T-helper 9 cell (primary cell): ENCODE measurements around the gene NDUFS8.
"Not testable (repeated sequence)": the region's sequence is repeated elsewhere in the genome, so short reads cannot be mapped to it uniquely, and the experiment has no call there.

Experiments
- DNase-seq: peaks from one replicate; pipeline ENCODE4 v3.0.0-alpha.2; 2020
- total RNA-seq, 2 donors: gene quantifications; one replicate each; lab custom pipeline; 2026; lab: John Stamatoyannopoulos, UW

Gene NDUFS8
- total RNA-seq, result 26.3 to 46.2 reads per million in 2 donors

DNA sequence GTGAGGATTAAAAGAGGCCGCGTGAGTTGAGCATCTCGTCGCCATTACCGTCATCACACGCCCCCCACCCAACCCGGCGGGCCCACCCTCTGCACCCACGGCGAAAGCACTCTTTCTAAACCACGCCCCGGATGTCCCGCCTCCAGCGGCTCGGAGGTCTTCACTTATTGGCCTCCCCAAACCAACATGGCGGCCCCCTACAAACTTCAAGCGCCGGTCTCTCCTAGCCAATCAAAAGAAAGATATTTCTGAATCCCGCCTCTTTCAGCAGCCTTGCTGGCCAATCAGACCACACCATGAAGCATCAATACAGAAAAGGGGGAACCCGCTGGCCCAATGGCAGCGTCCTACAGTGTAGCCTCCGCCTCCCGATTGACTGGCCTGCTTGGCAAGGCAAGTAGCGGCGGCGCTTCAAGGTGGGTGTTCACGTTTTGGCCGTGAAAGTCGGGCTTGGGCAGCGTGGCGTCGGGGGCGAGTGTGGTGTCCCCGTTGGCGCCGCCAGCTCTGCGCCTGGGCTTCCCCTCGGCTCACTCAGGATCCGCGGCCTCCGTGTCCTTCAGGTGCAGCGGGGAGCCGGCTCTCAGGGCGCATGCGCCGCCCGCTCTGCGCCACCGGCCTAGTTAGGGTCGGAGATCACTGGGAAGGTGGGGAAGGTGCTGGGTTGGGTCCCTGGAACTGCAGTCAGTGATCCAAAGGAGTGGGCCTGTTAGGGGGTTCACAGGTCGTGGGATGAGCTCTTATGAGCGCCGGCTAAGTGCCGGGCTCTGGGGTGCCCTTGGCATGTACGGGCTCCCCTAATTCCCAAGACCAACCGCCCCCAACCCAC, at the start of gene NDUFS8:
TSS of gene NDUFS8 (plus strand) at position 364 of the 826 bp plus-strand sequence. CDS start 1,471 bp downstream, outside the sequence.
- DNase-seq, result peak; percentile 93

DNA sequence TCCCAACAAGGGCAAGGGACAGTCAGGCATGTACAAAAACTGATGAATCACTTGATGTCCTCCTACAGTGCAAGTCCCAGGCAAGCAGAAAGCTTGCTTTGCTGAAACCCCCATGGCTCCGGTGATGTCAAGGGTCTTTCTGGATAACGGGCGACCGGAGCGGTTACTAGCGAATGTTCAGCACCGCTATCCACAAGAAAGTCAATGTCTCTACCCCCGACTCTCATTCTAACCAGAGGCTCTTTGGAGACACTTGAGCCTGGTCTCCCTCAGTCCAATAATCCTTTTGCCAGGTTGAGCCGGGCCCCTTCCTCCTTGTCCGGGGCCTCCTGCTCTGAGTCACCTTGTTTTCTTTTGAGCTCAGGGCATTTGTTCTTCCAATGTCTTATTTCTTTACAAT, 49.3 kb upstream of the NDUFS8 start:
- not testable (repeated sequence) for DNase-seq

DNA sequence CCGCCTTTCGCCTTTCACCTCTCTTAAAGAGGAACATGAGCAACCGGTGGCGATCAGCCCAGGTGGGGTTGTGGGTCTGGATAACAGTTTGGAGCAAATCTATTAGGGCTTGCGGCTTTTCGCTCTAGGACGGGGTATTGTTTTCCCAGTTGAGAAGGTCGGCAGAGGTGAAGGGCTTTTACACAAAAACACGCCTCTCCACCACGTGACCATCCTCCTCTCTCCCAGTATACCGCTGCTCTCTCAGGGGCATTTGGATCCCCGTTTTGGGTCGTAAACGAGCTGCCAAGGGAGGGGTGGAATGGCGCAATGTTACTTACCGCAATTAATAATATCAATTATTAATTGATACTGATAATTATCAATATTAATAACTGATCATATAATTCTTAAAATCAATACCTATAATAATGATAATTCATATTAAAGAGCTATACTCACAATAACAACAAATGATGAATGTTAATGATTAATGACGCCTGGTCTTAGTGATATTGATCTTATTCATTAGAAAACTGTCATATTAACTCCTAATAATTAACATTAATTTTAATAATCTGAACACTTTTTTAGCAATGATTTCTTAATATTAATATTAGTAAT, 48.1 kb upstream of the NDUFS8 start:
- not testable (repeated sequence) for DNase-seq

DNA sequence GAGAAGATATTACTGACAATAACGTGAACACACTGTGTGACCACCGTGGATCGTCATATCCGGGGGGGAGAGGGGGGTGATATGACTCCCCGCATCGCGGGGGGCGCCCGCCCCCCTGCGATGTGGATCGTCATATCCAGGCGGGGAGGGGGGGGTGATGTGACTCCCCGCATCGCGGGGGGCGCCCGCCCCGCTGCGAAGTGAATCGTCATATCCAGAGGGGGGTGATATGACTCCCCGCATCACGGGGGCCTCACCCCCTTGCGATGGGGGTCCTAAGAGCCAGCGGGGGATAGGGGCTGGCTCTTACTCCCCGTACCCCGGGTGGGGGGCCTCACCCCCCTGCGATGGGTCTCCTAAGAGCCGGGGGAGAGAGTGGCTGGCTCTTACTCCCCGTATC, 46.5 kb upstream of the NDUFS8 start:
- no peak for DNase-seq

DNA sequence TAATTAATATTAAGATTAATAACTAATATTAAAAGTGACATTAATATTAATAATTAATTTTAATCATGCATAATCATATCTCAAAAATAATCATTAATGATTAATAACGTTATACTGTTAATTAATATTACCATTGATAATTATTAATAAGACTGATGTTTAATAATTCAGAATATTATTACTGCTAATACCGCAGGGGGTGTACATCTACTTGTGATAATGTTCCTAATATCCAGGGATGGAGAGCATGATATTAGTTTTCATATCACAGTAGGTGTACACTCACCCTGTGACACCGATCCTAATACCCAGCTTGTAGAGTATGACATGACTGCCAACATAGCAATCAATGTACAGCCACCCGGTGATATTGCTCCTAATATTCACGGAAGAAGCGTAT, 45.2 kb upstream of the NDUFS8 start:
- DNase-seq, result not testable (repeated sequence)

DNA sequence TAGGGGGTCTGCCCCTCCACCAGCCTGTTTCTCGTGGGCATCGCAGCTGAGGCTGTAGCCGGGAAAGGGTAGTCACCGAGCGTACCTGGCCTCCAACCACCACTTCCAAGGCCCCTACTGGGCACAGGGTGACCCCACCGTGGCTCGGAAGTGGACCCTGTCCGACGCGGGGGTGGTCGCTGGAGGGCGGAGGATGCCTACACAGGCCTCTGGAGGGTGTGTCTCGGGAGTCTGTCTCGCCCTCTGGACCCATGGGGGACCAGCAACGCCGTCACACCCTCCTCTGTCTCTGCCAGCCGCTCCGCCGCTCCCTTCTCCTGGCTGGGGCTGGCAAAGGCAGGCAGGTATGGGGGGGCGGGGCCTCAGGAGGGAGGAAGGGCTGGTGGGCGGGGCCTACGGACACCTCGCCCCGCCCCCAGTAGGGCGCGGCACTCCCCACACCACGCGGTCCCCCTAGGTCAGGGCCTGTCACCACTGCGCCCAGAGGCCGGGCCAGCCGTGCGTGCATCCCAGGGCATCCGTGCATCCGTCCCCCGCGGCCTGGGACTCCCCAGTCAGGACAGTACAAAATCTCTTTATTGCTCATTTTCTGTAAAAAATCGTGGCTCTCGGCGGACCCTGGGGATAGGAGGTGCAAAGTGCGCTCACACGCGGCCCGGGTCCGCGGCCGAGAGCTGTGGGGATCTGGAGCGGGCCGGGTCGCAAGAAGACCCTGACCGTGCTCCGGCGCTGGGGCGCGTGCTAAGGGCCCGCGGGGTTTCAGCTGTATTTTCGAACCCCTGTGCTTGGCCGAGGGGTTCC, 39.7 kb upstream of the NDUFS8 start:
- not testable (repeated sequence) for DNase-seq

DNA sequence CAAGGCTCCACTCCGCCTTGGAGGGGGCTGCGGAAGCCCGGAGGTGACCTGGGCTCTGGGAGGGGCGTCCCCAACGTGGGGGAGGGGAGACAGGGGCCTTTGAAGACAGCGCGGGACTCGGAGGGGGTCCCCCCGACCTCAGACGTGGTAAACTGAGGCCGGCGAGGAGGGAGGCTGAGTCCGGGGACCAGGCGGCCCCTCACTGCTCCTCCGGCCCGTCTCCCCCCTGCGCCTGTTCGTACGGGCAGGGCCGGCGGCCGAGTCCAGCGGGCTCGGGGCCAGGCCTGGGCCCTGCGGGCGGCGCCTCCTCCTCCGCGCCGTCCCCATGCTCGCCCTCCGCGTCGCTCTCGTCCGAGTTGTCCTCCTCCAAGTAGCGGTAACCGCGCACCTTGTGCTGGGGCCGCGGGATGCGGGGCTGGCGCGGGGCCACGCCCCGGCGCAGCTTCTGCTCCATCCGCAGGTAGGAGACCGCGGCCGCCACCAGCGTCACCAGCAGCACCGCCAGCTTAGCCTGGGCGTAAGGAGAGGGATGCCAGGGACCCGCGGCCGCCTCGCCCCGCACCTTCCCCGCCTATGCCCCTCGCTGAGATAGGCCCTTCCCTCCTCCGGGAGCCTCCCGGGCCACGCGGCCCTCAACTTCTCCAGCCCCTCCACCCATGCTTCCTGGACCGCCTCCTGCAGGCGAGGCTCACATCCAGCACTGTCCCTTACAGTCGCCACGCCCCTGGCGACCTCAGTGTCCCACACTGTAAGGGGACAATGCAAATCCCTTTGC, 38.9 kb upstream of the NDUFS8 start:
- not testable (repeated sequence) for DNase-seq

DNA sequence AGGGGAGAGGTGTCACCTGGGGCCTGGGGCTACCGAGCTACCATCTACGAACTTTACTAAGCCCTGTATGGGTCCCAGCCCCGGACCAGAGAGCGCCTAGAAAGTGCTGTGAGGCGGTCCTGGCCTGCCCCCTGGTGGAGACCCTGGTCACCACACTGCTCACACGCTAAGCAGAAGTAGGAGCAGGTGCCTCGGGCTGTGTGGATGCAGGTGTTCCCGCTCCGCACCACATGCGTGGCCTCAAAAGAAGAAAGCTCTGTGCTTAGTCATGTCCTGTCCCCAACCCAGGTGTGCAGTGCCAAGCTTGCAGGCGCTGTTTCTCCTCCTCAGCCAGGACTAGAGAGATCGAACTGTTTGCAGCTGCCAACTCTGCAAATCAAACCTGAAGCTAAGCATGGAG, 36.7 kb upstream of the NDUFS8 start:
- DNase-seq, result peak; percentile 25

DNA sequence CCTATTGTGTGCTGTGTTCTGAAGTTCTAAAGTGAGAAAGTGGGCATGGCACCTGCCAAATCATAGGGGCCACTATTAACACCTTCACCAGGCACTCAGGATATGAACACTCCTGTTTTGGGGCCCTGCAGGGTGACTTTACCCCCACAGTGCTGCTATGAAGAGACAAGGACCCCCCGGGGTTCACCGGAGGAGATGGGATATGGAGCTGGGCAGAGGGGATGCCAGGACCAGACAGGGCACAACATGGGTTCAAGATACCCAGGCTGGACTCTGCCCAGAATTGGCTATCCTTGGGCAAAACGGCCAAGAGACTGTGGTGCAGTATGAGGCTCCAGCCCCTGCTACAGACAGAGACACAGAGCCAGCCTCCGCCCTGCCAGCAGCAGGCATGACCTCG, 36.1 kb upstream of the NDUFS8 start:
- DNase-seq, result not testable (repeated sequence)

DNA sequence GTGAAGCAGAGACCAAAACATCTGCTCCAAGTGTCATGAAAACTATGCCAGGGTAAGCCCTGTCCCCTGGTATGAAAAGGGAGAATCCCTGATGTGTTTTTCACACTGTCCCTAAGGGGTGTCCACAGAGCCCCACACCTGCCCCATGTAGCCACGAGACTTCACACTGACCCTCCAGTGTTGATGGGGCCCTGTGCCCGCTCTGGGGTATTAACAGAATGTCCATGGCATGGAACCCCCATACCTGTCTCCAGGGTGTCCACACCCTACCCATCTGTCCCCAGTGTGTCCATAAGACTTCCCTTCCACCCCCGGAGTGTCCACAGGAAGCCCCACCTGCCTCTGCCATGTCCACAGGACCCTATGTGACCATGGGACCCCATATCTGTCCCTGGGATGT, 35.4 kb upstream of the NDUFS8 start:
- not testable (repeated sequence) for DNase-seq

DNA sequence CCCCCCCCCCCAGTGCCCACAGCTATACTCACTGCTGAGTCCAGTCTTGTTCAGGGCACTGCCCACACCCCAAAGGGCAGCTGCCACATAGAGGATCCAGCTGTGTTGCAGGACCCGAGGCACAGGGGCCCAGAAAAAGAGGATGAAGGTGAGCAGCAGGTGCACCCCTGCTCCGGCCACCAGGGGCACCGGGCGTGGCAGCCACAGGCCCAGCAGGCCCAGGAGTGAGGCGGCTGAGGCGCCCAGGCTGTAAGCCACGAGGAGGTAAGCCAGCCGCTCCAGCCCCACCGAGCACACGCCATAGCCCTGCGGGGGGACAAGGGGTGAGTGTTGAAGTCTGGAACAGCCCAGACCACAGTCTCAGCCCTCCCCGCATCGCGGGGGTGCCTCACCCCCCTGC, 34.9 kb upstream of the NDUFS8 start:
- not testable (repeated sequence) for DNase-seq

DNA sequence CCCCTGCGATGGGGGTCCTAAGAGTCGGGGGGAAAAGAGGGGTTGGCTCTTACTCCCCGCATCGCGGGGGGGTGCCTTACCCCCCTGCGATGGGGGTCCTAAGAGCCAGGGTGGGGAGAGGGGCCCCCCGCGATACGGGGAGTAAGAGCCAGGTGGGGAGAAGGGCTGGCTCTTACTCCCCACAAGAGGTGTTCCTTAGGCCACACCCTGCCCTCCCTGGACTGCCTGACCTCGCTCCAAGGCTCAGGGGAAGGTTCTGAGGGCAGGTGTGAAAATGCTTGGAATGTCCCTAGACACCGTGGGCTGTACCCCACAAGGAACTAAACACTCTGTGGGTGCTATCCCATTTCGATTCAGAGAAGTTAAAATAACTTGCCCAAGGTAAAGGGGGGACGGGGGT, 34.4 kb upstream of the NDUFS8 start:
- DNase-seq, result no peak

DNA sequence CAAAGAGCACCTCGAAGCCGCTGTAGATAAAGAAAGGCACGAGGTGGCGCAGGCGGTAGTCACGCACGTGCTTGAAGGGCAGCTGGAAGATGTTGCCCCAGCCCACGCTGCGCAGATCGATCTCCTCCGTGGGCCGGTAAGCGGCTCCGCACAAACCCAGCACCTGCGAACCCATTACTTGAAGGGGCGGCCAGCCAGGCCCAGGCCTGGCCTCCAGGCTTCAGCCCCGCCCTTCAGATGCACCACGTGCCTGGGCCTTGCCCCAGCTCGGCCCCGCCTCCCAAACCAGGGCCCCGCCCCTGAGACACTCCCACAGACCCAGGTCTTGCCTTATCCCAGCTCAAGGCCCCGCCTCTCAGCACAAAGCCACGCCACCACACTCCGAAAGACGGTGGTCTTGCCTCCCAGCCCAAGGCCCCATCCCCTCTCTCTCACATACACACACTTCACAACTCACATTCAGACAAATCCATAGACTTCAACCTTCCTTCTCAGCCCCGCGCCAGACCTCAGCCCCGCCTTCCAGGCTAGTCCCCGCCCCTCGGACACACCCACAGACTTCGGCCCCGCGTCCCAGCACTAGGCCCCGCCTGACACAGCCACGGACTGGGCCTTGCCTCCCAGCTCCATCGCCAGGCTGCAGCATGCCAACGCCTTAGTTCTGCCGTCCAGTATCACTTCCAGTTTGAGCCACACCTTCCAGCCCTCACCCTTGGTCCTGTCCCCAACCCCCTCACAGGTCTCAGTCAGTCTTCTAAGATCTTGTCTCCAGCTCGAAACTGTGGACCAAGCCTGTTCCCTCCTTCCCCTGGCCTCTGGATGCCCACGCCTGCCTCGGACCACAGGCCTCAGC, 33.6 kb upstream of the NDUFS8 start:
- DNase-seq, result no peak

DNA sequence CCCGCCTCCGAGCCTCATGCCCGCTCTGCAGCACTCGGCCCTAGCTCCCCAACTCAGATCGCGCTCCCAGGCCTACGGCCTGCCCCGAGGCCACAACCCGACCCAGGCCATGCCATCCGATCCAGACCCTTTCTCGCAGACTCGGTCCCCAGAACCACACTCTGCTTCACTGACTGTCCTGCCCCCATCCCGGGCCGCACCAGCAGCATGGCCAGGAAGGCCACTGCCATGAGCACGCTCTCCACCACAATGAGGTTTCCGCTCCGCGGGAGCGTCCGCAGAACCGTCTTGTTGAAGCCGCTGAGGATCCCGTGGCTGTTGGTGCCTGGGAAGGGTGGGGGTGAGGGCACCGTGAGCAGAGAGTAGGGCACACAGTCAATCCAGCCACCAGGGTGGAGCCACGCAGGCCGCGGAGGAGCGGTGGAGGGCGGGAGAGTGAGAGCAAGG, 33.0 kb upstream of the NDUFS8 start:
- no peak for DNase-seq

DNA sequence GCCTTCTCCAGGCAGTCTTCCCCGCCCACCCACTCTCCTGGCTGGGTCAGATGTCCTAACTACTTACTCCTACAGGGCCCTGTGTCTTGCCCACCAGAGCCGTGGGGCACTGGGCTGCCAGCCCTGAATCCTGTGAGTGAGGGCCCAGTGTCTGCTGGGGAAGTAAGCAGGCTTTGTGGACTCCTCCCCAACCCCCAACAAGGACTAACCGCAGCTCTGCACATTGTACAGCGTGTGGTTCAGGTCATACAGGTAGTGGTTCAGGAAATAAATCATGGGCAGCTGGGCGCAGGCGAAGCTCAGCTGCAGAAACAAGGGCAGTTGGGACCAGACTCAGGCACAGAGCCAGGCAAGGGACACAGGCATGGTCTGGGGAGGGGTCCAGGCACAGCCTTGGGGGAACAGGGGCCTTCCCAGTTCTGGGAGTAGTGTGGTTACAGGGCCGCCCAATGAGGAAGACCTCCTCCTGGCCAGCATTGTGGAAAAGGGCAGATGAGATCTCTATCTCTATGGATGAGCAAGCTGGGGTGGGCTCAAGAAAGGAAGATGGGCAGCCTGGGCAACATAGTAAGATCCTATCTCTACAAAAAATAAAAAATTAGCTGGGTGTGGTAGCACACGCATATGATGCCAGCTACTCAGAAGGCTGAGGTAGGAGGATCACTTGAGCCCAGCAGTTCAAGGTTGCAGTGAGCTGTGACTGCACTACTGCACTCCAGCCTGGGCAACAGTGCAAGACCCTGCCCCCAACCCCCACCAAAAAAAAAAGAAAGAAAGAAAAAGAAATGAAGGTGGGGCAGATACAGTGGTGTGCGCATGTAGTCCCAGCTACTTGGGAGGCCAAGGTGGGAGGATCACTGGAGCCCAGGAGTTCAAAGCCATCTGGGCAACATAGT, 32.1 kb upstream of the NDUFS8 start:
- no peak for DNase-seq

DNA sequence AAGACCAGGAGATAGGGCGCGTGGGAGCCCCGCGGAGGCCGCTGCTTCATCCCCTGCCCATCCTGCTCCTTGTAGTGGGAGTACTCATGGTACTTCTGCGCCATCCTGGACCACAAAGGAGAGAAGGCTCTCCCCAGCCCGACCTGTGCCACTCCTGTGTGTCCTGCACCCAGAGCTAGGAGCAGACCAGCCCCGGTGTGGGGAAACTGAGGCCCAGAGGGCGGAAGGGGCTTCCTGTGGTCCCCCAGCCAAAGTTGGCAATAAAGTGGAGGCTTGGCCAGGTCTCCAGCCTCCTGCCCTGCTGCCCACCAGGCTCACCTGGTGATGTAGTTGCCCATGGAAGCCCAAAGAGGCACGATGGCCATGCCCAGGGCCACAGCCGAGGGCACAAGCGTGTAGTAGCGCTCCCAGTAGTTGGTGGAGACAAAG, 31.3 kb upstream of the NDUFS8 start:
- no peak for DNase-seq

DNA sequence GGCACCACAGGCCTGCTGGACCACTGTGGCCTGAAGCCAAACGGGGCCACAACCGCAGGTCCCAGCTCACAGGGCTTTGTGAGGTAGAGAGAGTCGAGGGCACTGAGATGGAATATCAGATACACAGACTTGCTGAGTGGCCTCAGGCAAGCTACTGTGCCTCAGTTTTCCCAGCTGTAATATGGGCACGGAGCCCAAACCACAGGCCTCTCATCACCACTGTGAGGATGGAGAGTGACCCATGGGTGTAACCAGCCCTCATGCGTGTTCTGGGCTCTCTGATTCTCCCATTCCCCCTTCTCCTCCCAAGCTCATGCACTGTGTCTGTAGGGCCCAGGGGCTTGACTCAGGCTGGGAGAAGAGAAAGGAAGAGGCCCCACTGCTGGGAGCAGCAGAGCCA, 30.8 kb upstream of the NDUFS8 start:
- DNase-seq, result no peak

DNA sequence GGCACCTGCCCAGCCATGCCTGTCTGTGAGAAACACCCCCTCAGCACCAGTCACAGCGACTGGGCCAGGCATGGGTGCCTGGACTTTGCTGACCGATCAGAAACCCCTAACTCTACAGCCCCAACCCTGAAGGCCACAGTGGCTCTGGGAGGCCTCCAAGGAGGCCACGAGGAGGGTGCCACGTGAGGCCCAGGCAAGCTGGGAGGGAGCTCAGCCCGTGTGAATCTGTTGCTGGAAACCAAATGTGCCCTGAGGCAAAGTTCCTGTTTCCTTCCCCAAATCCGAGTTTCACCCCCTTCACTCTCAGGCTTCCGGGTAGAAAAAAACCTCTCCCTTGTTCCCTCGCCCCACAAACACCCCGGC, 27.9 kb upstream of the NDUFS8 start:
- DNase-seq, result no peak

DNA sequence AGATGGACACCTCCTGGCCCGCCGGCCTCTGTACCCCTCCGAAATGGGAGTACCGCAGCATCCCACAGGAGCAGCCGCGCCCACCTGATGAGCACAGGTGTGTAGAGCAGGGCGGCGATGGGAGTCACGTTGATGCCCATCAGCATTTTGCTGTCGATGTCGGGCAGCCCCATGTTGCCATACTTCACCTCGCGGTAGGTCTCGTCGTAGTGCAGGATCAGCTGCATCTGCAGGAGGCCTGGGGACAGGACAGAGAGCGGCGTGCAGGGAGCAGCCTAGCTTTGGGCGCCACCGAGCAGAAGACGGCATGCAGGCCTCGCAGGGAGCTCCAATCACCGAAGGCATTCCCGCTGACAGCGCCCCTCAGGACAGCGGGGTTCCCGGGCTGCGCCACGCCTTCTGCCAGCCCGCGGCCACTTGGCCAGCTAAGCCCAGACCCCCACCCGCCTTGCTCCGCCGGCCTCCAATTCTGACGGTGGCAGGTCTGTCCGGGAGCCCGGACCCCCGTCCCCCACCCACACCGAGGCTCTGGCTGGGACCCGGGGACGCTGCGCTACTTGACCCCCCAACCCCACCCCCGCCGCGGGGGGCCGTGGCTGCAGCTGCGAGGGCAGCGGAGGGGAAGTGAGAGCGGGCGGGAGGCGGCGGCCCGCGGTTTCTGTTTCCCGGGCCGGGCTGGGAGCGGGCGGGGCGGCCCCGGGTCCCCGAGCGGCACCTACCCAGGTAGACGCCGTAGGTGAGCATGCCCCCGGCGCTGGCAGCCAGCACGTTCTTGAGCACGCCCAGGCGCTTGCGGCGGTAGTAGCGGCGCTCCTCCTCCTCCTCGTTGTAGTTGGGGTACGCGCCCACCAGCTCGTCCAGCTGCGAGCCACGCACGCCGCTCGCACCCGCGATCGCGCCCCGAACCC, 27.3 kb upstream of the NDUFS8 start:
- peak; percentile 51 for DNase-seq
